GM23248 (cell line): ENCODE results near the gene COL13A1. TPM values are rescaled to one million over a fixed set of nuclear protein-coding genes. Genes with fewer than 3 reads are reported as not detected.

Source experiments
- DNase-seq: peaks from one replicate; pipeline ENCODE4 v3.0.0-alpha.2; 2015
- H2AFZ ChIP-seq: fragments of 200-600 bp; sonication (generic); 2 replicates; pipeline ENCODE4 v1.6.1; 2016; ENCODE audit warnings: antibody characterized with exemption
- H3F3A ChIP-seq: fragments of 200-600 bp; sonication (generic); 2 replicates; pipeline ENCODE4 v1.6.1; 2016; ENCODE audit warnings: mild to moderate bottlenecking, antibody characterized with exemption, mixed run types; ENCODE audit not compliant: insufficient read depth
- H3K27ac ChIP-seq: fragments of 200-600 bp; sonication (generic); 2 replicates; pipeline ENCODE4 v1.5.1; 2016; ENCODE audit warnings: mild to moderate bottlenecking
- H3K27me3 ChIP-seq: fragments of 200-600 bp; sonication (generic); replicated peaks from 2 replicates; pipeline ENCODE4 v1.6.1; 2016; ENCODE audit warnings: mild to moderate bottlenecking; ENCODE audit not compliant: insufficient read depth
- H3K36me3 ChIP-seq: fragments of 200-600 bp; sonication (generic); 2 replicates; pipeline ENCODE4 v1.6.1; 2016; ENCODE audit warnings: low read depth, mild to moderate bottlenecking
- H3K4me1 ChIP-seq: fragments of 200-600 bp; sonication (generic); 2 replicates; pipeline ENCODE4 v1.6.1; 2016; ENCODE audit warnings: mild to moderate bottlenecking; ENCODE audit not compliant: insufficient read depth
- H3K4me2 ChIP-seq: fragments of 200-600 bp; sonication (generic); one replicate; pipeline ENCODE4 v1.6.1; 2016; ENCODE audit warnings: mild to moderate bottlenecking; ENCODE audit not compliant: unreplicated experiment
- H3K4me3 ChIP-seq: fragments of 200-600 bp; sonication (generic); 2 replicates; pipeline ENCODE4 v1.5.1; 2016; ENCODE audit warnings: mild to moderate bottlenecking
- H3K79me2 ChIP-seq: fragments of 200-600 bp; sonication (generic); 2 replicates; pipeline ENCODE4 v1.6.1; 2016; ENCODE audit warnings: mild to moderate bottlenecking; ENCODE audit not compliant: insufficient read depth
- H3K9ac ChIP-seq: fragments of 200-600 bp; sonication (generic); 2 replicates; pipeline ENCODE4 v1.6.1; 2016; ENCODE audit warnings: mild to moderate bottlenecking
- H3K9me2 ChIP-seq: fragments of 200-600 bp; sonication (generic); 2 replicates; pipeline ENCODE4 v1.6.1; 2016; ENCODE audit warnings: mixed run types, mild to moderate bottlenecking, moderate library complexity; ENCODE audit not compliant: insufficient read depth
- H3K9me3 ChIP-seq: fragments of 200-600 bp; sonication (generic); one replicate; pipeline ENCODE4 v1.6.1; 2017; ENCODE audit warnings: low read depth
- H4K20me1 ChIP-seq: fragments of 200-600 bp; sonication (generic); 2 replicates; pipeline ENCODE4 v1.6.0; 2016; ENCODE audit not compliant: insufficient read depth
- EZH2 ChIP-seq: fragments of 200-600 bp; sonication (generic); IDR thresholded peaks from 2 replicates; pipeline ENCODE4 v1.6.1; 2018; ENCODE audit warnings: antibody characterized with exemption, mild to moderate bottlenecking; ENCODE audit not compliant: insufficient read depth, poor library complexity, severe bottlenecking
- EZH2phosphoT487 ChIP-seq: fragments of 200-600 bp; sonication (generic); IDR thresholded peaks from 2 replicates; pipeline ENCODE4 v1.6.1; 2018; ENCODE audit warnings: antibody characterized with exemption, moderate library complexity, mild to moderate bottlenecking, low read depth; ENCODE audit not compliant: insufficient read depth
- WGBS, 2 experiments: methylation state at CpG; one replicate each; pipeline ENCODE4 v1.1.6; 2015 to 2017; ENCODE audit warnings: low lambda C conversion rate in 2 of 2, low coverage in 1 of 2; ENCODE audit errors: missing lambda C conversion rate in 2 of 2; 5-methylcytosine and 5-hydroxymethylcytosine counted together
- in situ Hi-C: fragments of 300-500 bp; cut with MboI; formaldehyde crosslinking; loops from 2 replicates; pipeline ENCODE4 v1.15.0; 2020
- polyA plus RNA-seq: library from polyadenylated mRNA; unstranded; fragments of >200 nt; fragmentation: Nextera tagmentation; extraction: Ambion mirVana; gene quantifications from 2 replicates; pipeline ENCODE4 v1.2.1, GENCODE V29; 2016
- total RNA-seq: library from RNA; depleted of rRNA; stranded (reverse); fragments of >200 nt; shearing (Covaris generic); gene quantifications from 2 replicates; pipeline ENCODE4 v1.2.3, GENCODE V29; 2014

The COL13A1 gene
- total and polyA plus RNA-seq, 2 experiments from 2014 or later = 12.8 to 17.3 TPM

DNA sequence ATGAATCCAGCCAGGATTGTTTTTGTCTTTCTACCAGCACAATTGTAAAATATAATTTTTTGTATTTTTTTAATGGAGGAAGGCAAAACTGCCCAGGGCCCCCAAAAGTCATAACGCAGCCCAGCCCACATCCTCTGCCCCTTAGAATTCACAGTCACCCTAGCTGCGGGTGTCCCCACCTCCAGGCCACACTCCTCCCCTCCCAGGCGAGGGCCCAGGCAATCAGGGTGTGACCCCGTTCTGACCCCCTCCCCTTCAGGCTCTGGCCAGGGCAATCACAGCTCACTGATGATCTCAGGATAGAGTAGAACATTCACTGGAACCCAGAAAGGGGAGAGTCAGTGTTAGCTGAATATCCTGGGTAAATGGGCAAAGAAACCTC lies 158.9 kb downstream of the COL13A1 start:
- Histone ChIP-seq H3F3A (no peaks in the 10 kb centered on the region), H3K79me2 (no peaks in the 10 kb centered on the region), H4K20me1 (no peaks in the 10 kb centered on the region), H3K4me3 (no peak overlapping the region), H3K9me3 (no peaks in the 10 kb centered on the region), H3K36me3 (no peaks in the 10 kb centered on the region), H2AFZ (no peak overlapping the region), H3K9me2 (no peaks in the 10 kb centered on the region), H3K4me1 (no peaks in the 10 kb centered on the region), H3K4me2 (no peak overlapping the region), H3K27me3 (peaks cover under 1% of the 10 kb centered on the region), H3K27ac (no peak overlapping the region), H3K9ac (no peak overlapping the region)
- WGBS, 2 experiments = 87 to 96% methylated on average over 4 of the region's 4 CpGs
- in situ Hi-C loops = no loop called here
- TF ChIP-seq EZH2 (no peak), EZH2phosphoT487 (no peak)
- no peak for DNase-seq

DNA sequence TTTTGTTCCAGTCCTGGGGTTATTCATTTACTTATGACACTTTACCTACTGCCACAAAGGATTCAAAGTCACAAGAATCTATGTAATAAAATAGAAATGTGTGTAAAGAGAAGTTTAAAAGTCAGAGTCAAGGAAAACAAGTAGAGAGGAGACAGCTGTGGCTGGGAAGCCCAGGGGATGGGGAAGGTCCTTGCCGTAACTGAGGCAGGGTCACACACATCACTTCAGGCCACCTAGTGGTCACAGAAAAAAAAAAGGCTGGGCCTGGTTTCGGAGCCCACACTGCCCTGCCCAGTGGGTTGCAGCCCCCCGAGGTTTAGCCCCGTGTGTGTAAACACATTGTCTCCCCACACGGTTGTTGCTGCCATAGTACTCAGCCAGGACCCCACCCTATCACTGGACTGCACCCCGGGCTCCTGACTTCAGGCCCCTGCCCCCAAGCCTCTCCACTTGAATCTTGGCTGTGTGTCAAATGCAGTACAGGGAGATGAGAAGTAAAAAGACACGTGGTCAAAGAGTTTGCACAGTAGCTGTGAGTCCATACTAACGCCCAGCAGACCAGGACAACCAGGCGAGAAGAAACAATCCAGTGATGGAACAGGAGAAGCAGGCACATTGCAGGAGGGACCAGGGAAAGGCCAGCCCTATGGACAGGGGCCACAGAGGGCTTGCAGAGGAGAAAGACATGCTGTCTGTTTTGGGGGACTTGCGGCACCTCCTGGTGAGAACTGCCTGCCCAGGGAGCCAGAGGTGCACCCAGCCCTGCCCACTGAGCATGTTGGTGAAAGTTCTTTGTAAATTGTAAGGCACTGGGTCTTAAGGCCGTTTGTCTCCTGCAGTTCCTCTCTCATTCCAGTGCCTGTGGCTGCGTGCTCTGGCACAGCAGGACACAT lies 159.5 kb downstream of the COL13A1 start:
- in situ Hi-C loops = no loop called here
- no peak for DNase-seq
- TF ChIP-seq EZH2 = no peak
- no peak for TF ChIP-seq EZH2phosphoT487

DNA sequence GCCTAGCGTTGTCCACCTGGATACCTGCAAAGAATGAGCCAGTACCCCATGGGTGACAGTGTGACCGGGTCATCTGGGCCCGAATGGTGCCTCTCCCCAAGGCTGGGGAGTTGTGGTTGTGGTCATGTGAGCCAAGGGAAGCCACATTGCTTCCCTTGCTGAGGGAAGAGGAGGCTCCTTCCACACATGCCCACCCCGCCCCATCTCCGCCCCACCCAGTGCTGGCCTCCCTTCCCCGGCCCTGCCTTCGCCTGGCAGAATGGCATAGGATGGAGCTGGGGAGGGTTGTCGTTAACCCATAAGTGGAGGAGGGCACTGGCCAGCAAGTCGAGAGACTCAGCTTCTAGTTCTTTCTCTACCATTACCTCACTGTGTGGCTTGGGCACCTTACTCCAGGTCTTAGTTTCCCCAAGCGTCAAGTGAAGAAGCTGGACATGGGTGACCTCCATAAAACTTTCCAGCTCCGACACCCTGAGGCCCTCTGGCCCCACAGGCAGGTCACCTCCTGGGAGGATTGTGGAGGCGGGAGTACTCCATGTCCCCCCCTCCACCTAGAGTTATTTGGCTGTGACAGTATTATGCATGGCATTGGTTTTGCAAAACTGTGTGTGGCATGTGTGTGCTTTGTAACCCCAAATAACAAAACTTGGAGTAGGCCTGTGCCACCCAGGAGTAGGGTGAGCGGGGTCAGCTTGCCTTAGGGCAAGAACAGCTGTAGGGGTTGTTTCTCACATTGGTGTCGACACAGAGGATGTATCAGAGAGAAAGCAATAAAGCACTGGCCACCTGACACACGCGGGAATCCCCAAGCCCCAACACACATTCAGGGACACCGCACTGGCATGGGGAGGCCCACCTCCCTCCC lies 160.4 kb downstream of the COL13A1 start:
- Histone ChIP-seq H3K4me2 (no peak overlapping the region), H3K27me3 (peaks cover 14% of the 10 kb centered on the region), H3K9ac (no peak overlapping the region), H3K4me3 (no peak overlapping the region), H3K4me1 (no peaks in the 10 kb centered on the region), H2AFZ (no peak overlapping the region), H3K36me3 (no peaks in the 10 kb centered on the region), H3K79me2 (no peaks in the 10 kb centered on the region), H3K27ac (no peak overlapping the region), H3F3A (no peaks in the 10 kb centered on the region), H4K20me1 (no peaks in the 10 kb centered on the region), H3K9me2 (no peaks in the 10 kb centered on the region), H3K9me3 (no peaks in the 10 kb centered on the region)
- TF ChIP-seq EZH2phosphoT487 (no peak), EZH2 (no peak)
- in situ Hi-C loops = no loop called here
- DNase-seq = no peak
- 73 to 75% methylated on average over 13 to 17 of the region's 17 CpGs for WGBS, 2 experiments

More for the DNA sequence above, 159.5 kb downstream of the COL13A1 start:
- H2AFZ ChIP-seq = no peak overlapping the region
- H3K9me2 ChIP-seq = no peaks in the 10 kb centered on the region
- peaks cover 5% of the 10 kb centered on the region for H3K27me3 ChIP-seq
- H3K36me3 ChIP-seq = no peaks in the 10 kb centered on the region
- H3K9ac ChIP-seq = no peak overlapping the region
- WGBS, 2 experiments = 51 to 54% methylated on average over 12 of the region's 12 CpGs
- H3K4me2 ChIP-seq = no peak overlapping the region
- H3K4me1 ChIP-seq = no peaks in the 10 kb centered on the region
- H3F3A ChIP-seq = no peaks in the 10 kb centered on the region
- no peaks in the 10 kb centered on the region for H3K79me2 ChIP-seq
- no peak overlapping the region for H3K4me3 ChIP-seq
- no peak overlapping the region for H3K27ac ChIP-seq
- H3K9me3 ChIP-seq = no peaks in the 10 kb centered on the region
- H4K20me1 ChIP-seq = no peaks in the 10 kb centered on the region

DNA sequence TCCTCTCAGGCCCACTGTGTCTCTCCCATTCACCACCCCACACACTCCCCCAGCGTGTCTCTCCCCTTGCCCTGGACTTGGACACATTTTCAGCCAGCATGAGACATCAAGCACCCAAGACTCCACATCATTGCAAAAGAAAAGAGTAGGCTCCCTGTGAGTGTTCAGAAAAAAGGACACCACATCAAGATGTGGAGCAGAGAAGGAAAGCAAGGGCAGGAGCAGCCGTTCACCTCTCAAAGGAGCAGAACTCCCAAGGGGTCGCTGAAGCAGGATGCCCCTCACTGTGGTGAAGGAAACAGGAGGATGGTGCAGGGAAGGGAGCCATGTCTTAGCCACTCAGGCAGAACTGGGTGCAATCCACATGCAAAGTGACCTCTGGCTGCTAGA lies 161.0 kb downstream of the COL13A1 start:
- Histone ChIP-seq H3F3A (no peaks in the 10 kb centered on the region), H3K4me1 (no peaks in the 10 kb centered on the region), H3K36me3 (no peaks in the 10 kb centered on the region), H3K9me3 (no peaks in the 10 kb centered on the region), H3K27me3 (peaks cover 16% of the 10 kb centered on the region), H3K9me2 (no peaks in the 10 kb centered on the region), H3K9ac (no peak overlapping the region), H3K4me3 (no peak overlapping the region), H2AFZ (no peak overlapping the region), H3K27ac (no peak overlapping the region), H4K20me1 (no peaks in the 10 kb centered on the region), H3K4me2 (no peak overlapping the region), H3K79me2 (no peaks in the 10 kb centered on the region)
- no peak for DNase-seq
- 91 to 96% methylated on average over 3 of the region's 3 CpGs for WGBS, 2 experiments
- in situ Hi-C loops = no loop called here
- TF ChIP-seq EZH2 (no peak), EZH2phosphoT487 (no peak)
